Nephron (organoid): Measurements from ENCODE around the gene TLR1.
A peak's percentile ranks its signal among the peaks of the same experiment; 100 is the strongest.

ENCODE experiments used
- H3K27ac Mint-ChIP-seq, 3 experiments: 2 replicates each; pipeline ENCODE4 v1.8.0; 2020; ENCODE audit warnings: mixed read lengths in 3 of 3, mild to moderate bottlenecking in 2 of 3, moderate library complexity in 1 of 3
- H3K27me3 Mint-ChIP-seq: 2 replicates; pipeline ENCODE4 v1.8.0; 2021; ENCODE audit warnings: low read depth, mild to moderate bottlenecking, moderate library complexity, mixed read lengths
- H3K36me3 Mint-ChIP-seq: 2 replicates; pipeline ENCODE4 v1.8.0; 2020; ENCODE audit warnings: low read depth, mixed read lengths
- H3K4me1 Mint-ChIP-seq: 2 replicates; pipeline ENCODE4 v1.8.0; 2020; ENCODE audit warnings: mixed read lengths
- H3K4me3 Mint-ChIP-seq, 3 experiments: 2 replicates each; pipeline ENCODE4 v1.8.0; 2020; ENCODE audit warnings: mild to moderate bottlenecking in 3 of 3, mixed read lengths in 3 of 3, moderate library complexity in 2 of 3
- H3K9me3 Mint-ChIP-seq: 2 replicates; pipeline ENCODE4 v1.8.0; 2020; ENCODE audit warnings: mixed read lengths
- CTCF ChIP-seq, 3 experiments: fragments of 200-600 bp; sonication (generic); IDR thresholded peaks; one replicate each; pipeline ENCODE4 v1.5.0; 2021; ENCODE audit warnings: antibody characterized with exemption in 3 of 3; ENCODE audit not compliant: unreplicated experiment in 3 of 3

The TLR1 gene, protein sequence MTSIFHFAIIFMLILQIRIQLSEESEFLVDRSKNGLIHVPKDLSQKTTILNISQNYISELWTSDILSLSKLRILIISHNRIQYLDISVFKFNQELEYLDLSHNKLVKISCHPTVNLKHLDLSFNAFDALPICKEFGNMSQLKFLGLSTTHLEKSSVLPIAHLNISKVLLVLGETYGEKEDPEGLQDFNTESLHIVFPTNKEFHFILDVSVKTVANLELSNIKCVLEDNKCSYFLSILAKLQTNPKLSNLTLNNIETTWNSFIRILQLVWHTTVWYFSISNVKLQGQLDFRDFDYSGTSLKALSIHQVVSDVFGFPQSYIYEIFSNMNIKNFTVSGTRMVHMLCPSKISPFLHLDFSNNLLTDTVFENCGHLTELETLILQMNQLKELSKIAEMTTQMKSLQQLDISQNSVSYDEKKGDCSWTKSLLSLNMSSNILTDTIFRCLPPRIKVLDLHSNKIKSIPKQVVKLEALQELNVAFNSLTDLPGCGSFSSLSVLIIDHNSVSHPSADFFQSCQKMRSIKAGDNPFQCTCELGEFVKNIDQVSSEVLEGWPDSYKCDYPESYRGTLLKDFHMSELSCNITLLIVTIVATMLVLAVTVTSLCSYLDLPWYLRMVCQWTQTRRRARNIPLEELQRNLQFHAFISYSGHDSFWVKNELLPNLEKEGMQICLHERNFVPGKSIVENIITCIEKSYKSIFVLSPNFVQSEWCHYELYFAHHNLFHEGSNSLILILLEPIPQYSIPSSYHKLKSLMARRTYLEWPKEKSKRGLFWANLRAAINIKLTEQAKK

DNA sequence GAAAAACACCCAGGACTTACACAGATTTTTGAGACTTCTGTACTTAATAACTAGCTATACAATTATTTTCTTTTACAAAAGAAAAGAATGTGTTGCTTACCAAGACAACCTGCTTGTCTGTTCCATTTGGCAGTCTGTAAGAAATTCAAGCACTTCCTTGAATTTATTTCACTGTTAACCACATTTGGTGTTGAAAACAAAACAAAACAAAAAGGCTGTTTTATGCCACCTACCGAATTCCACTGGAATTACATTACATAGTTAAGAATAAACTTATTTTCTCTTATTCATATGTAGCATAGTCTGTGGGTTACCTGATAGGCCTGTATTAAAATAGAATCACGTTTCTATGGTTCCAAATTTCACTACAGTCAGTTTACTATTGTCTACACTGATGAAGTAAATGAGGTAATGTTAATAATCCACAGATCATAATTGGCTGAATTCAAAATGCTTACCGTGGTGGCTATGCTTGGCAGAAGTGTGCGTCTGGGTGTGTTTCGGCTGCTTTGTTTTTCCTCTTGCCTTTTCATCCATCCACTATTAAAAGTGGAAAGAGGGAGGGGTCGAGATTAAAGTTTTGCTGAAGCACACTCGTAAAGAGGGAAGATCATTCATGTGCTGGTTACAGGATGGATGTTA, at the start of gene TLR1:
TLR1 (minus strand) TSS at position 138 of the 642 bp plus-strand sequence. CDS start 5,960 bp downstream, outside the sequence.
- peak within 1 kb of the TSS in 2 of 3 experiments; percentile 36 to 73 for H3K4me3 Mint-ChIP-seq
- no peaks in the 10 kb centered on the region for H3K27me3 Mint-ChIP-seq
- peaks cover 21% of the 10 kb centered on the region for H3K9me3 Mint-ChIP-seq
- peak within 1 kb of the TSS; percentile 74 to 96 (median 84) for H3K27ac Mint-ChIP-seq
- H3K4me1 Mint-ChIP-seq: peaks cover 10% of the 10 kb centered on the region
- H3K36me3 Mint-ChIP-seq: no peaks in the 10 kb centered on the region
- peak; percentile 28 to 51 (median 48) for TF ChIP-seq CTCF (IDR thresholded peaks at IDR 0.05; ENCODE audit: unreplicated experiment in 3 of 3)

DNA sequence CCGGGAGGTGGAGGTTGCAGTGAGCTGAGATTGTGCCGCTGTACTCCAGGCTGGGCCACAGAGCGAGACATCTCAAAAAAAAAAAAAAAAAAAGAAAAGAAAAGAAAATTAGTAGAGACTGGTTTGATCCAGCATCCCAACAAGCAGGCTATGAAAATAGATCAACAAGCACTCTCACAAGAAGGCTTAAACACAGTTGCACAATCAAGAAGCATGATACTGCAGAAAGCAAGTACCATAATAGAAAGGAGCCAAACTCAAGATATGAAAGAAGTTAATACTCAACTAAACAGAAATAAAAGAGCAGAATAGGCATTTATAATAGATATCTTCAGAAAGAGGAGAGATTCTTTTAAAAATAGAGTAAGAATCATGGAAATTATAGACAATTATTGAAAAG, 41.4 kb upstream of the TLR1 start:
- Mint-ChIP-seq H3K4me1 (no peaks in the 10 kb centered on the region), H3K9me3 (peaks cover 22% of the 10 kb centered on the region), H3K27ac (no peak overlapping the region), H3K4me3 (no peak overlapping the region), H3K36me3 (no peaks in the 10 kb centered on the region), H3K27me3 (peaks cover 11% of the 10 kb centered on the region)
- TF ChIP-seq CTCF (IDR thresholded peaks at IDR 0.05; ENCODE audit: unreplicated experiment in 3 of 3): no peak

- Mint-ChIP-seq H3K4me1 (no peaks in the 10 kb centered on the region), H3K27ac (no peak overlapping the region), H3K36me3 (no peaks in the 10 kb centered on the region), H3K4me3 (no peak overlapping the region), H3K27me3 (peaks cover 6% of the 10 kb centered on the region), H3K9me3 (peaks cover 7% of the 10 kb centered on the region)
- no peak for TF ChIP-seq CTCF (IDR thresholded peaks at IDR 0.05; ENCODE audit: unreplicated experiment in 3 of 3)
These were observed 38.4 kb upstream of the TLR1 start for GRCh38 chr4:38842994-38843393.

- TF ChIP-seq CTCF (IDR thresholded peaks at IDR 0.05; ENCODE audit: unreplicated experiment in 3 of 3): no peak
- peaks cover 28% of the 10 kb centered on the region for H3K9me3 Mint-ChIP-seq
- H3K4me1 Mint-ChIP-seq: no peaks in the 10 kb centered on the region
These were observed 33.3 kb upstream of the TLR1 start for GRCh38 chr4:38837849-38838248.

DNA sequence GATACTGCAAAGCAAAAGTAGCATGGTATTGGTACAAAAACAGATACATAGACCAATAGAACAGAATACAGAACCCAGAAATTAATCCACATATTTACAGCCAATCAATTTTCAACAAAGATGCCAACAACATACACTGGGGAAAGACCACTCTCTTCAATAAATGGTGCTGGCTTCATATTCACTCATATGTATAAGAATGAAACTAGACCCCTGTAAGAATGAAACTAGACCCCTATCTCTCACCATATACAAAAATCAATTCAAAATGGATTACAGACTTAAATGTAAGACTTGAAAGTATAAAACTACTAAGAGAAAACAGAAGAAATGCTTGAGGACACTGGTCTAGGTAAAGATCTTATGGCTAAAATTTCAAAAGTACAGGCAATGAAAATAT, 32.7 kb upstream of the TLR1 start:
- H3K36me3 Mint-ChIP-seq: no peaks in the 10 kb centered on the region
- no peaks in the 10 kb centered on the region for H3K27me3 Mint-ChIP-seq
- no peaks in the 10 kb centered on the region for H3K4me1 Mint-ChIP-seq
- H3K4me3 Mint-ChIP-seq: no peak overlapping the region
- no peak for TF ChIP-seq CTCF (IDR thresholded peaks at IDR 0.05; ENCODE audit: unreplicated experiment in 3 of 3)
- no peak overlapping the region for H3K27ac Mint-ChIP-seq
- H3K9me3 Mint-ChIP-seq: peaks cover 28% of the 10 kb centered on the region

More at GRCh38 chr4:38837849-38838248, 33.3 kb upstream of the TLR1 start:
- H3K36me3 Mint-ChIP-seq: no peaks in the 10 kb centered on the region
- no peak overlapping the region for H3K27ac Mint-ChIP-seq
- peaks cover 3% of the 10 kb centered on the region for H3K27me3 Mint-ChIP-seq
- H3K4me3 Mint-ChIP-seq: no peak overlapping the region
